Aorta (tissue), 5 donors: ENCODE measurements around the gene SPDYE1. TPM values are rescaled to one million over a fixed set of nuclear protein-coding genes. Genes with fewer than 3 reads are reported as not detected.
A peak's percentile ranks its signal among the peaks of the same experiment; 100 is the strongest.

ENCODE experiments used
- ATAC-seq: fragments of 200-7000 bp; cut with Tn5 transposase; one replicate; pipeline ENCODE4 v1.9.1; 2022; ENCODE audit warnings: moderate library complexity; ENCODE audit not compliant: low FRiP score
- DNase-seq, 2 donors: peaks; one replicate each; pipeline ENCODE4 v3.0.0-alpha.2; 2020
- H3K27ac ChIP-seq, 2 donors: one replicate each; pipeline ENCODE4 v1.5.1; 2013; ENCODE audit warnings: low read length in 2 of 2, mild to moderate bottlenecking in 2 of 2, moderate library complexity in 2 of 2, control low read depth in 1 of 2, inconsistent platforms in 1 of 2, low read depth in 1 of 2
- H3K27me3 ChIP-seq, 2 donors: one replicate each; pipeline ENCODE4 v1.6.1; 2013; ENCODE audit warnings: control low read depth in 1 of 2, low read length in 1 of 2, mild to moderate bottlenecking in 1 of 2, moderate library complexity in 1 of 2; ENCODE audit not compliant: insufficient read depth in 2 of 2, control insufficient read depth in 1 of 2
- H3K36me3 ChIP-seq, 2 donors: one replicate each; pipeline ENCODE4 v1.6.1; 2013; ENCODE audit warnings: control low read depth in 1 of 2, low read length in 1 of 2, mild to moderate bottlenecking in 1 of 2; ENCODE audit not compliant: insufficient read depth in 2 of 2, control insufficient read depth in 1 of 2
- H3K4me1 ChIP-seq, 2 donors: one replicate each; pipeline ENCODE4 v1.6.1; 2013; ENCODE audit warnings: low read length in 2 of 2, control low read depth in 1 of 2, mild to moderate bottlenecking in 1 of 2, moderate library complexity in 1 of 2; ENCODE audit not compliant: insufficient read depth in 2 of 2, control insufficient read depth in 1 of 2
- H3K4me3 ChIP-seq, 2 donors: one replicate each; pipeline ENCODE4 v1.5.1; 2013; ENCODE audit warnings: low read length in 2 of 2, control low read depth in 1 of 2, mild to moderate bottlenecking in 1 of 2
- H3K9me3 ChIP-seq: one replicate; pipeline ENCODE4 v1.6.1; 2013; ENCODE audit warnings: mild to moderate bottlenecking, low read length; ENCODE audit not compliant: control insufficient read depth
- WGBS, 2 donors: extraction: QIAGEN DNeasy Blood & Tissue Kit; methylation state at CpG; one replicate each; pipeline ENCODE4 v1.1.7; 2013; 5-methylcytosine and 5-hydroxymethylcytosine counted together
- intact Hi-C, 2 donors: fragments of 100-400 bp; cut with DNase I; formaldehyde crosslinking; loops; one replicate each; pipeline versions ENCODE4 v1.14.2 to v1.15.0; 2022
- polyA plus RNA-seq, 2 donors: library from polyadenylated mRNA; stranded (reverse); fragments of 200-250 nt; gene quantifications; one replicate each; pipeline ENCODE4 v1.2.3, GENCODE V29; 2013
- total RNA-seq, 2 donors: library from RNA; stranded (reverse); fragmentation: NEBNext Ultra II Directional; extraction: Animal tissue kit (Norgen Biotek cat#: 25700); gene quantifications; one replicate each; pipeline ENCODE4 v1.2.1, GENCODE V29; 2021
- donor health status: healthy with polysubstance abuse.
- donor health status: Bipolar disorder and iron deficiency.
- donor health status: DM: no; HTN: no; CAD: no.
- donor health status: DM: no; HTN: no; CAD: no.
- donor health status: DM: yes; HTN: yes; CAD: no.

The SPDYE1 gene
- total and polyA plus RNA-seq, 4 donors = 0.05 TPM; not detected in 3

GRCh38 chr7:44043902-44044301, 46.2 kb downstream of the SPDYE1 start:
- 16 to 21% methylated on average over 8 of the region's 8 CpGs for WGBS, 2 donors
- Histone ChIP-seq H3K36me3 (no peaks in the 10 kb centered on the region), H3K27me3 (no peaks in the 10 kb centered on the region), H3K4me3 (peak overlapping the region; percentile 40 to 85), H3K27ac (peak overlapping the region in 1 of 2 donors; percentile 46), H3K4me1 (no peaks in the 10 kb centered on the region), H3K9me3 (no peaks in the 10 kb centered on the region)
- ATAC-seq (no peak), DNase-seq (no peak)
- intact Hi-C loops = loop anchor here in 1 of 2 donors (10.0 kb wide), 1 partner anchor 451 kb away; the partner anchor contains the start of gene NUDCD3

- ATAC-seq (peak; percentile 94), DNase-seq (peak; percentile 97 to 99)
- H3K9me3 ChIP-seq = no peaks in the 10 kb centered on the region
- peak within 1 kb of the TSS; percentile 78 to 85 for H3K4me3 ChIP-seq
- no peaks in the 10 kb centered on the region for H3K27me3 ChIP-seq
- H3K36me3 ChIP-seq = no peaks in the 10 kb centered on the region
- peak within 1 kb of the TSS in 1 of 2 donors; percentile 46 for H3K27ac ChIP-seq
- H3K4me1 ChIP-seq = no peaks in the 10 kb centered on the region
- intact Hi-C loops = loop anchor here in 1 of 2 donors (10.0 kb wide), 1 partner anchor 450 kb away; the partner anchor contains the start of gene NUDCD3
- 0% methylated on average over 66 to 74 of the region's 74 CpGs for WGBS, 2 donors
Observed at GRCh38 chr7:44044315-44045225, 46.9 kb downstream of the SPDYE1 start, which contains the start of gene DBNL. Gene DBNL, plus strand, starts transcription at chr7:44044702. Its CDS starts 36 bp downstream, at chr7:44044738.

GRCh38 chr7:44045226-44046014, 47.7 kb downstream of the SPDYE1 start:
- ATAC-seq (no peak), DNase-seq (peak in 1 of 2 donors; percentile 23)
- WGBS, 2 donors = 23 to 25% methylated on average over 15 of the region's 15 CpGs
- no peaks in the 10 kb centered on the region for H3K27me3 ChIP-seq
- H3K9me3 ChIP-seq = no peaks in the 10 kb centered on the region
- H3K4me1 ChIP-seq = no peaks in the 10 kb centered on the region
- intact Hi-C loops = loop anchor here in 1 of 2 donors (10.0 kb wide), 1 partner anchor 449 kb away; the partner anchor contains the start of gene NUDCD3
- peak overlapping the region; percentile 78 to 85 for H3K4me3 ChIP-seq
- no peak overlapping the region for H3K27ac ChIP-seq
- no peaks in the 10 kb centered on the region for H3K36me3 ChIP-seq

GRCh38 chr7:44046321-44047061, 48.8 kb downstream of the SPDYE1 start:
- ATAC-seq = peak; percentile 40

GRCh38 chr7:44048031-44048795, 50.5 kb downstream of the SPDYE1 start:
- Histone ChIP-seq H3K4me3 (no peak overlapping the region), H3K36me3 (peaks cover 4 to 5% of the 10 kb centered on the region in 2 donors), H3K9me3 (no peaks in the 10 kb centered on the region), H3K4me1 (no peaks in the 10 kb centered on the region), H3K27me3 (no peaks in the 10 kb centered on the region), H3K27ac (no peak overlapping the region)
- intact Hi-C loops = loop anchor here in 1 of 2 donors (10.0 kb wide), 1 partner anchor 447 kb away; the partner anchor contains the start of gene NUDCD3
- WGBS, 2 donors = 85 to 87% methylated on average over 7 of the region's 7 CpGs
- ATAC-seq (no peak), DNase-seq (peak in 1 of 2 donors; percentile 26)

More at GRCh38 chr7:44046321-44047061, 48.8 kb downstream of the SPDYE1 start:
- Histone ChIP-seq H3K4me3 (no peak overlapping the region), H3K36me3 (peaks cover 0 to 4% of the 10 kb centered on the region in 2 donors), H3K27ac (no peak overlapping the region), H3K4me1 (no peaks in the 10 kb centered on the region), H3K9me3 (no peaks in the 10 kb centered on the region), H3K27me3 (no peaks in the 10 kb centered on the region)
- peak in 1 of 2 donors; percentile 40 for DNase-seq
- intact Hi-C loops = loop anchor here in 1 of 2 donors (10.0 kb wide), 1 partner anchor 448 kb away; the partner anchor contains the start of gene NUDCD3
- 81 to 83% methylated on average over 8 of the region's 8 CpGs for WGBS, 2 donors

GRCh38 chr7:44050121-44050914, 52.6 kb downstream of the SPDYE1 start:
- no peaks in the 10 kb centered on the region for H3K4me1 ChIP-seq
- ATAC-seq = no peak
- no peaks in the 10 kb centered on the region for H3K9me3 ChIP-seq
- no peak overlapping the region for H3K4me3 ChIP-seq
- intact Hi-C loops = loop anchor here in 1 of 2 donors (10.0 kb wide), 1 partner anchor 514 kb away; no protein-coding TSS in a partner anchor
- H3K27ac ChIP-seq = no peak overlapping the region
- peaks cover 4 to 5% of the 10 kb centered on the region in 2 donors for H3K36me3 ChIP-seq
- WGBS, 2 donors = 88 to 89% methylated on average over 14 of the region's 14 CpGs
- peak in 1 of 2 donors; percentile 46 for DNase-seq
- no peaks in the 10 kb centered on the region for H3K27me3 ChIP-seq
